IPS-15b (cell line): ENCODE data around the gene NLRP9.

Experiments
- H3K27me3 ChIP-seq: one replicate; pipeline ENCODE4 v1.6.1; 2013; ENCODE audit warnings: low read length; ENCODE audit not compliant: control insufficient read depth, insufficient read depth
- H3K36me3 ChIP-seq: one replicate; pipeline ENCODE4 v1.6.1; 2013; ENCODE audit warnings: low read length; ENCODE audit not compliant: control insufficient read depth, insufficient read depth
- H3K4me1 ChIP-seq: one replicate; pipeline ENCODE4 v1.6.1; 2013; ENCODE audit warnings: mild to moderate bottlenecking, low read length; ENCODE audit not compliant: control insufficient read depth, insufficient read depth
- H3K4me3 ChIP-seq: one replicate; pipeline ENCODE4 v1.5.1; 2013; ENCODE audit warnings: low read depth, low read length
- H3K9ac ChIP-seq: one replicate; pipeline ENCODE4 v1.6.1; 2013; ENCODE audit warnings: low read depth, mild to moderate bottlenecking, low read length
- H3K9me3 ChIP-seq: one replicate; pipeline ENCODE4 v1.6.1; 2013; ENCODE audit warnings: mild to moderate bottlenecking, low read length; ENCODE audit not compliant: control insufficient read depth, insufficient read depth

NLRP9 gene

DNA sequence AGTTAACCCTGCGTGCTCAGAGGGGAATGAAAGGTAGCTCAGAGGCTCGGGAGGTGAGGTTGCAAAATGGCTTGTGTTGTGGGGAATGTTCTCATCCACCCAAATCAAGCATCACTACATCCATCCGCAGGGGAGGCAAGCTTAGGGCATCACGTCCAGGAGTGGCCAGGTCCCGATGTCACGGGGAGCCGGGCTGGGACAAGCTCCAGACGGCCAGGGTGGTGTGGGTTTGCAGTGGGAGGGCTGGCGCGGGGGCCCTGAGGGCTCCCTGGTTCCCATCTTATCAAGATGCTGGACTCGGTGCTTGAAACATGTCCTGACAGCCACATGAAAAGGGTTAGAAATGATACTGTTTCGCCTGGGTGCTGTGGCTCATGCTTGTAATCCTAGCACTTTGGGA lies 37.4 kb downstream of the NLRP9 start:
- Histone ChIP-seq H3K9me3 (no peaks in the 10 kb centered on the region), H3K9ac (no peak overlapping the region), H3K36me3 (peaks cover 25% of the 10 kb centered on the region), H3K4me1 (no peaks in the 10 kb centered on the region), H3K4me3 (no peak overlapping the region), H3K27me3 (no peaks in the 10 kb centered on the region)

DNA sequence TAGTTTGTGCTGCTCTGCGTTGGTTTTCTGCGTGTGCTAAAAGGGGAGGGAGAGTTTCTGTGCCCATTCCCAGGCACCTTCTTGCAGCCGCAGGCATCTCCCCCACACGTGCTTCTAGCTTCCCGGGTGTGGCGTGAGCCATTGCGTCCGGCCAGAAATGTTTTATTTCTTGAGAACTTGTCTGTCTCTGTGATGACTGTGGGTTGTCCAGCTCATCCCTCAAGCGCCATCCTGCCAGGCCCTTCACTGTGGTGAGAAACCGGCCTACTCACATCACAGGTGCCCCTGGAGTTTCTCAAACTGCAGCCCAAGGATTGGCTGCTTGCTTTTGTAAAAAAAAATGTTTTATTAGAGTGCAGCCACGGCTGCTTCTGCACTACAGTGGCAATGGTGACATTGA lies 39.0 kb downstream of the NLRP9 start:
- no peaks in the 10 kb centered on the region for H3K9me3 ChIP-seq
- peaks cover 33% of the 10 kb centered on the region for H3K36me3 ChIP-seq
- no peaks in the 10 kb centered on the region for H3K4me1 ChIP-seq
- H3K9ac ChIP-seq = no peak overlapping the region
- H3K27me3 ChIP-seq = no peaks in the 10 kb centered on the region
- no peak overlapping the region for H3K4me3 ChIP-seq

DNA sequence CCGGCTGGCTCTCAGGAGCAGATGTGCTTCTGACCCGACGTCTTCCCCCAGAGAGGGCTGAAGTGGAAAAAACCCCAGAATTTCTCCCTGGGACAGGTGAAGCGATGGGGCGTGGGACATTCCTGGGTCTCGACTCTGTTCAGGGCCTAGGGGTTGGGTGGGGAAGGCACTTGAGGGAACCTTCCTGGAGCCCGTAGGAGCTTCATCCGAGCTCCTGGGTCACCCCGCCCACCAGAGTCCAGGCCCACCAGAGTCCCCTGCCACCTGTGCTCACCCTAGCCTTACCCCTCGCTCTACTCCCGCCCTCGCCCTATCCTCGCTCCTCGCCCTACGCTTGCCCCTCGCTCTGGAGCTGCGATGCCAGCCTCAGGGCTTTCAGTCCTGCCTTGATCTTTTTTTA lies 39.9 kb downstream of the NLRP9 start:
- Histone ChIP-seq H3K4me1 (no peaks in the 10 kb centered on the region), H3K27me3 (no peaks in the 10 kb centered on the region), H3K4me3 (no peak overlapping the region), H3K9ac (no peak overlapping the region), H3K36me3 (peaks cover 41% of the 10 kb centered on the region), H3K9me3 (no peaks in the 10 kb centered on the region)

DNA sequence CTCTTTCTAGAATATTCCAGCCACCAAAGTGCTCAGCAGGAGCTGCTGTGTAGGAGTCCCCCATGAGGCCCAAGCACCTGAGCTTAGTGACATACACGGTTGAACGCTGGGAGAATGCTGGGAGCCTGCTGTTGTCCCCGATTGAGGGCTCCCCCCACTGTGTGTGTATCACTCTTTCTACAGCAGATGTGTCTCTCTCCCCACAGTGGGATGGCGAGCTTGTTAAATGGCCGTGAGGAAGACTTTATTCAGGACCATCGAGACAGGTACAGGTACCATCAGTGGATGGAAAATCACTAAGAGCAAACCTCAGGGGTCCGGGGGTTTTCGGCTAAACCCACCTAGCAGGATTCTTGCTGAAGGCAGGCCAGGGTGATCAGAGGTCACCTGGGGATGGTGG lies 40.5 kb downstream of the NLRP9 start:
- no peaks in the 10 kb centered on the region for H3K9me3 ChIP-seq
- H3K36me3 ChIP-seq = peaks cover 46% of the 10 kb centered on the region

DNA sequence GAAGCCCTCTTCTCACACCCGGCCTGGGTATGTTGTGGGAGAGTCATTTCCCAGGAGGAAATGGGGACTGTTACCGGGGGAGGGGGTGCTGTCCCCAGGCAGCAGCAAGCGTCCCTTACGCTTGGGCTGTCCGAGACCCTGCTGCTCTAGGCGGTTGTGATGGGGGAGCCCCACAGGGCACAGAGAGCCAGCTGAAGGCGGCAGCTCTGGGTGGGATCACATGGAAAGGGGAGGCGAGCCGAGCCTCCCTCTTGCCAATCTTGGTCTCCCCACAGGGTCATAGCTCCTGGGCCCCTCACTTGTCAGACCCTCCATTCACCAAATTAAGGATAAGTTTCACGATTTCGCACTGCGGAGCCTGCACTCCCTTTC lies 41.1 kb downstream of the NLRP9 start:
- peaks cover 50% of the 10 kb centered on the region for H3K36me3 ChIP-seq
- no peaks in the 10 kb centered on the region for H3K9me3 ChIP-seq
- H3K4me1 ChIP-seq = no peaks in the 10 kb centered on the region

More for the DNA sequence above, 40.5 kb downstream of the NLRP9 start:
- H3K4me3 ChIP-seq = no peak overlapping the region
- H3K4me1 ChIP-seq = no peaks in the 10 kb centered on the region
- H3K9ac ChIP-seq = no peak overlapping the region
- no peaks in the 10 kb centered on the region for H3K27me3 ChIP-seq

DNA sequence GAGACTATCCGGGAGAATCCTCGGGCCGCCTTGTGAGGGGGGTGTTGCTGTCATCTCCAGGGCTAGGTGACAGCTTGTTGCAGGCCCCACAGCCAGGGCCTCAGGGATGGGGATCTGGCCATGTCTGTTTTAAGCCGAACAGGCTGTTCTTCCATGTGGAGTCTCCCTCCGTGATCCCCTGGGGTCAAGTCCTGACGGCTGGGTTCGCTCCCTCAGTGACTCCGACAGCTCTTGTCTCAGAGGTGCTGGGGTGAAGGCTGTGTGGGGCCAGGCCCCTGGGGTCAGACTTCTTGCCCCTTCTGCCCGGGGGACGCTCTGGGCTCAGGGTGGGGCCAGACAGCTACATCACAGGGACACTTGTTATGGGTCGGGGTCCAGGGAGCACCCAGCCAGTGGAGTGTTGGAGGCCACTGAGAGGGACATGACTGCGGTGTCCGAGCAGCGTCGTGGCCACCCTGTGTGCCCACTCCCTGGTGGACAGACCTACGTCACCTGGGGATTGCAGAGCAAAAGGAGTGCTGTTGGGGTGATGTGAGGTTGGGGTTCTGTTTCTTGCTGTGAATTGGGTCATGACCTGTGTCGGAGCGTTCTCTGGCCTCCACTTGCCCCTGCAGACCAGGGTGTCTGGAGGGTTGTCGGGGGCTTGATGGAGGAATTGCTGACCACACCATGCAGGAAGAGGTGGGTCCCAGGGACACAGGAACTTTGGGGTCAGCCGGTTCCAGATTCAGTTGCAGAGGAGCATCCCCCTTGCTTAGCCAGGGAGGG lies 41.7 kb downstream of the NLRP9 start:
- H3K36me3 ChIP-seq = peaks cover 54% of the 10 kb centered on the region

More for the DNA sequence above, 41.1 kb downstream of the NLRP9 start:
- H3K27me3 ChIP-seq = no peaks in the 10 kb centered on the region
- H3K4me3 ChIP-seq = no peak overlapping the region
- H3K9ac ChIP-seq = no peak overlapping the region

DNA sequence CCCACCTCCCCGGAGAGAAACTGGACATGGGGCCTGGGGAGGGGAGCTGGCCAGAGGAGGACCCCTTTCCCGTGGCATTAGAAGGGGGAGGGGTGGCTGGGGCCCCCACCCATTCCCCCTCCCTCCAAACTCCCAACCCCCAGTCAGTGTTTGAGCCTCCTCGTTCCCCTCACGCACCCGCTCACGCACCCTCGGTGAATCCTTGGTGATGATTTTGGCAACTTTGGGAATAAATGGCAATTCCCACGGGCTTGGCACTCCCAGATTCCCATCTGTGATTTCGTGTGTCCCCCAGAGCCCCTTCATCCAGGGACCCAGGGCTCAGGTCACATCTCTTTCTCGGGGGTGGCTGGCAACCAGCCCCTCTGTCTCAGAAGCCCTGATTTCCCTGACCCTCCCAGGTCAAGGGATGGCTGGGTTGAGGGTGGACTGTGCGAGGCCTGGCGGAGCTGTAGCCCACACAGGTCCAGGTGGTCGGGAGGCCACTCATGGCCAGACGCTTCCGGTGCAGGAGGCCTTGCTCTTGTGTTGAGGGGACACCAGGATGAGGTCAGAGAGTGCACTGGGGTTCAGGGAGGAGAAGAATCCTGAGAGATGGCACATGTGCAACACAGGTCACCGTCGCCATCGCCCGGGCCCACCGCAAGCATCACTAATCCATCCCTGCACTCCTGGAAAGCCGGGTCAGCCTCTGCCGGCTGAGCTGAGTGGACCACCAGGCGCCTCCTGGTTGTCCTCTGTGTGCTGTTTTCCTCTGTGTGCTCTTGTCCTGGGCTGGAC lies 42.5 kb downstream of the NLRP9 start:
- Histone ChIP-seq H3K9me3 (no peaks in the 10 kb centered on the region), H3K27me3 (no peaks in the 10 kb centered on the region), H3K9ac (no peak overlapping the region), H3K36me3 (peaks cover 59% of the 10 kb centered on the region), H3K4me1 (no peaks in the 10 kb centered on the region), H3K4me3 (no peak overlapping the region)

More for the DNA sequence above, 41.7 kb downstream of the NLRP9 start:
- no peak overlapping the region for H3K9ac ChIP-seq
- H3K9me3 ChIP-seq = no peaks in the 10 kb centered on the region
- no peaks in the 10 kb centered on the region for H3K27me3 ChIP-seq
- H3K4me3 ChIP-seq = no peak overlapping the region
- no peaks in the 10 kb centered on the region for H3K4me1 ChIP-seq

DNA sequence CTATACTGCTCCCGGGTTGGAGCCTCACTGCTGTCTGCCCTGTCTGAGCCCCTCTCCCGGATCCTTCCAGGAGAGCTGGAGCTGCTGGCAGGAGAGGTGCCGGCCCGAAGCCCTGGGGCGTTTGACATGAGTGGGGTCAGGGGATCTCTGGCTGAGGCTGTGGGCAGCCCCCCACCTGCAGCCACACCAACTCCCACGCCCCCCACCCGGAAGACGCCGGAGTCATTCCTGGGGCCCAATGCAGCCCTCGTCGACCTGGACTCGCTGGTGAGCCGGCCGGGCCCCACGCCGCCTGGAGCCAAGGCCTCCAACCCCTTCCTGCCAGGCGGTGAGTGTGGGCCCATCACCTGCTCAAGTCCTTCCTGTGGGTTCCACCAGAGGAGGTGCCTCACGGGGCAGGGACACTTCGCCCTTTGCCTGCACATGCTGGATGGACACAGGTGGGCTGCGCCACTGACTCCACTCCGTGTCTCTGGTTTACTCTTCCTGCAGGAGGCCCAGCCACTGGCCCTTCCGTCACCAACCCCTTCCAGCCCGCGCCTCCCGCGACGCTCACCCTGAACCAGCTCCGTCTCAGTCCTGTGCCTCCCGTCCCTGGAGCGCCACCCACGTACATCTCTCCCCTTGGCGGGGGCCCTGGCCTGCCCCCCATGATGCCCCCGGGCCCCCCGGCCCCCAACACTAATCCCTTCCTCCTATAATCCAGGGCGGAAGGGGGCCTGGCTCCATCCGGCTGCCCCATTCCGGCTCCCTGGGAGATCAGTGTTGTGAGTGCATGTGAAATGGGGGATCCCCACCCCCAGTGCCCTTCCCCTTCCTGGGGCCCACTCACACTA lies 43.3 kb downstream of the NLRP9 start:
- Histone ChIP-seq H3K9ac (no peak overlapping the region), H3K4me1 (no peaks in the 10 kb centered on the region), H3K36me3 (peaks cover 65% of the 10 kb centered on the region)

DNA sequence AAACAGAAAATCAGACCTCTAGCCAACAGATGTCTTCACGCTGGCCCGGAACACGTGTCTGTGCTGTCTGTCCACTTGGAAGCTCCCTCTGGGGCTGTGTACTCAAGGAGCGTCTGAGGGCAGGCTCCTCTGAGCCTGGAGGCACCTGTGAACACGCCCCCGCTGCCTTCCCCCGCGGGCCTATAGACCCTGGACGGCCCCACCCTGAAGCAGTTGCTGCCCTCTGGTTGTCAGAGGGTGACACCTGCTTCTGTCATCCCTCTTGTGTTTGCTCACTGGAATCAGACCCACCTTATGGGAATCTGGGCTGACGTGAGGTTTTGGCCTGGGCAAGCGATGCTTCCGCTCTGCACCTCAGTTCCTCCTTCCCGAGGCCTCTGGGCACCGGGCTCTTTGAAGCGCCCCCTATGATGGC lies 44.0 kb downstream of the NLRP9 start:
- Histone ChIP-seq H3K36me3 (peaks cover 69% of the 10 kb centered on the region), H3K4me1 (no peaks in the 10 kb centered on the region), H3K9me3 (no peaks in the 10 kb centered on the region), H3K27me3 (no peaks in the 10 kb centered on the region), H3K9ac (no peak overlapping the region), H3K4me3 (no peak overlapping the region)

More for the DNA sequence above, 43.3 kb downstream of the NLRP9 start:
- Histone ChIP-seq H3K9me3 (no peaks in the 10 kb centered on the region), H3K4me3 (no peak overlapping the region), H3K27me3 (no peaks in the 10 kb centered on the region)

DNA sequence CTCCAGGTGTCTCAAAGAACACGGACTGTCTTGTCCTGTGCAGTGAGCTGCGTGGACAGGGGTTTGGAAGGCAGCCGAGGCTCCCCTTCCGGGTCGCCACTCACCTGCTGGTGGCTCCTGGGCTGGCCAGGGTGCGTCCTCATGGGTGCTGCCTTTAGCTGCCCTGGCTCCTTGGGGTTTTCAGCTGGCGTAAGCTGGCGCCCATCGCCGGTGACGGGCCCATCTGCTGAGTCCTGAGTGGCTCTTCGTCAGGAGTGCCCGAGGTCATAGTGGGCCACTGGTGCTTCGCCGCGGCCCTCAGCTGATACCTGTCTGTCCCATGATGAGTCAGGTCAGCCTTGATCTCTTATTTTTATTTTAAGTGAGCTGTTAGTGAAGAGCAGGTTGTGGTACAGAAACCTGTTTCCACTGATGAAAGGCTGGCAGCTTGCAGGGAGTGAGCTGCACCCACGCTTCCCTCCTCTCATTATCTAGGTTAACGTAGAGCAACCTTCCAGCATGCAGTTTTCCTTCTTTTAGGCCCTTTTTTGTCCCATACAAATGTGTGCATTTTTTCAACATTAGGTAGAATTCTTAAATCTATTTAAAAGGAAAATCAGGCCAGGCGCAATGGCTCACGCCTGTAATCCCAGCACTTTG lies 44.7 kb downstream of the NLRP9 start:
- no peaks in the 10 kb centered on the region for H3K9me3 ChIP-seq
- peaks cover 73% of the 10 kb centered on the region for H3K36me3 ChIP-seq
- H3K27me3 ChIP-seq = no peaks in the 10 kb centered on the region
- H3K4me3 ChIP-seq = no peak overlapping the region
- H3K9ac ChIP-seq = no peak overlapping the region
- H3K4me1 ChIP-seq = no peaks in the 10 kb centered on the region

DNA sequence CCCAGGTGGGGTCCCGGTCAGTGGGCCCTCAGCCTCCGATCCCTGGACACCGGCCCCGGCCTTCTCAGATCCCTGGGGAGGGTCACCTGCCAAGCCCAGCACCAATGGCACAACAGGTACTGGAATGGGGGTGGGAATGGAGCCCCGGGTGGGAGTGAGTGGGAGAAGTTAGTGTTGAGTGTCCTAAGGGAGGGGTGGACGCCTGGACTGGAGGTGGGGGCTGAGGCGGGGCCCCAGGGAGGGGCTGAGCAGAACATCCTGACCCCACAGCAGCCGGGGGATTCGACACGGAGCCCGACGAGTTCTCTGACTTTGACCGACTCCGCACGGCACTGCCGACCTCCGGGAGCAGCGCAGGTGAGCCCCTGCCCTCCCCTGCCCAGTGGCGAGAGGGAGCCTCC lies 45.5 kb downstream of the NLRP9 start:
- Histone ChIP-seq H3K27me3 (no peaks in the 10 kb centered on the region), H3K4me1 (no peaks in the 10 kb centered on the region), H3K36me3 (peaks cover 67% of the 10 kb centered on the region), H3K9ac (no peak overlapping the region), H3K9me3 (no peaks in the 10 kb centered on the region), H3K4me3 (no peak overlapping the region)
